Chondrocyte (in vitro differentiated cells): ENCODE data around the gene TDRD9. TPM values are rescaled to one million over a fixed set of nuclear protein-coding genes. Genes with fewer than 3 reads are reported as not detected.
A peak's percentile ranks its signal among the peaks of the same experiment; 100 is the strongest.

Source experiments
- DNase-seq: peaks from one replicate; pipeline ENCODE4 v3.0.0; 2021; ENCODE audit warnings: mixed read lengths, low spot score
- H3K27ac Mint-ChIP-seq: one replicate; pipeline ENCODE4 v1.8.0; 2021; ENCODE audit warnings: mild to moderate bottlenecking, moderate library complexity, mixed read lengths; ENCODE audit not compliant: unreplicated experiment
- H3K27me3 Mint-ChIP-seq: 2 replicates; pipeline ENCODE4 v1.8.0; 2021; ENCODE audit warnings: low read depth, mixed read lengths
- H3K36me3 Mint-ChIP-seq: 2 replicates; pipeline ENCODE4 v1.8.0; 2021; ENCODE audit warnings: low read depth, mixed read lengths
- H3K4me1 Mint-ChIP-seq: 2 replicates; pipeline ENCODE4 v1.8.0; 2021; ENCODE audit warnings: low read depth, mild to moderate bottlenecking, mixed read lengths
- H3K4me3 Mint-ChIP-seq: one replicate; pipeline ENCODE4 v1.8.0; 2021; ENCODE audit warnings: mild to moderate bottlenecking, moderate library complexity, mixed read lengths; ENCODE audit not compliant: unreplicated experiment
- H3K9me3 Mint-ChIP-seq: 2 replicates; pipeline ENCODE4 v1.8.0; 2021; ENCODE audit warnings: low read depth, mixed read lengths
- CTCF ChIP-seq: fragments of 200-600 bp; sonication (generic); IDR thresholded peaks from 2 replicates; pipeline ENCODE4 v1.5.0; 2021; ENCODE audit warnings: antibody characterized with exemption, mild to moderate bottlenecking, moderate library complexity
- total RNA-seq: library from RNA; stranded (reverse); gene quantifications from 3 replicates; pipeline ENCODE4 v1.2.1, GENCODE V29; 2021

Gene TDRD9
- total RNA-seq, 1 donor from 2014 or later = not detected

- H3K36me3 Mint-ChIP-seq = peaks cover 5% of the 10 kb centered on the region
- no peak overlapping the region for H3K27ac Mint-ChIP-seq
- TF ChIP-seq CTCF = no peak
- no peaks in the 10 kb centered on the region for H3K4me1 Mint-ChIP-seq
- H3K27me3 Mint-ChIP-seq = peaks cover 38% of the 10 kb centered on the region
- H3K4me3 Mint-ChIP-seq = no peak overlapping the region
- DNase-seq = no peak
- peaks cover 11% of the 10 kb centered on the region for H3K9me3 Mint-ChIP-seq
Observed at GRCh38 chr14:104072586-104072985, 144.3 kb downstream of the TDRD9 start.

GRCh38 chr14:104073764-104074163, 145.5 kb downstream of the TDRD9 start:
- no peak overlapping the region for H3K27ac Mint-ChIP-seq
- peaks cover 11% of the 10 kb centered on the region for H3K9me3 Mint-ChIP-seq
- H3K4me3 Mint-ChIP-seq = no peak overlapping the region
- H3K27me3 Mint-ChIP-seq = peaks cover 32% of the 10 kb centered on the region
- peaks cover 4% of the 10 kb centered on the region for H3K4me1 Mint-ChIP-seq
- no peak for TF ChIP-seq CTCF
- peaks cover 5% of the 10 kb centered on the region for H3K36me3 Mint-ChIP-seq
- no peak for DNase-seq

- Mint-ChIP-seq H3K27me3 (peaks cover 21% of the 10 kb centered on the region), H3K4me3 (no peak overlapping the region), H3K4me1 (peaks cover 4% of the 10 kb centered on the region), H3K27ac (no peak overlapping the region), H3K9me3 (peaks cover 11% of the 10 kb centered on the region), H3K36me3 (peaks cover 5% of the 10 kb centered on the region)
- no peak for DNase-seq
- peak; percentile 74 for TF ChIP-seq CTCF
Observed at GRCh38 chr14:104075530-104076151, 147.4 kb downstream of the TDRD9 start.

GRCh38 chr14:104076743-104077142, 148.5 kb downstream of the TDRD9 start:
- no peak for DNase-seq

GRCh38 chr14:104078031-104078455, 149.8 kb downstream of the TDRD9 start:
- Mint-ChIP-seq H3K27ac (no peak overlapping the region), H3K36me3 (peaks cover 5% of the 10 kb centered on the region), H3K4me3 (no peak overlapping the region), H3K4me1 (peaks cover 4% of the 10 kb centered on the region), H3K9me3 (peaks cover 7% of the 10 kb centered on the region), H3K27me3 (peaks cover 31% of the 10 kb centered on the region)
- peak; percentile 93 for DNase-seq
- peak; percentile 99 for TF ChIP-seq CTCF

More at GRCh38 chr14:104076743-104077142, 148.5 kb downstream of the TDRD9 start:
- Mint-ChIP-seq H3K4me1 (peaks cover 4% of the 10 kb centered on the region), H3K9me3 (peaks cover 11% of the 10 kb centered on the region), H3K4me3 (no peak overlapping the region), H3K36me3 (peaks cover 5% of the 10 kb centered on the region), H3K27ac (no peak overlapping the region), H3K27me3 (peaks cover 21% of the 10 kb centered on the region)
- TF ChIP-seq CTCF = no peak
